Measurements from ENCODE around the gene UBL5. TPM values are rescaled to one million over a fixed set of nuclear protein-coding genes. Genes with fewer than 3 reads are reported as not detected.
A peak's percentile ranks its signal among the peaks of the same experiment; 100 is the strongest.
"Not testable (repeated sequence)": the region's sequence is repeated elsewhere in the genome, so short reads cannot be mapped to it uniquely, and the experiment has no call there.

Gene UBL5
- total RNA-seq, 1 donor from 2014 or later: 269 TPM

GRCh38 chr19:9838324-9838723 lies 10.6 kb downstream of the UBL5 start:
- Histone ChIP-seq H3K27me3 (no peaks in the 10 kb centered on the region), H3K4me1 (peaks cover 29% of the 10 kb centered on the region), H3K4me3 (no peak overlapping the region), H3K27ac (no peak overlapping the region), H3K9me3 (no peaks in the 10 kb centered on the region), H3K36me3 (peaks cover 0 to 45% of the 10 kb centered on the region in 2 donors)
- intact Hi-C loops (cut with DNase I): no loop called here
- TF ChIP-seq POLR2AphosphoS5 (IDR thresholded peaks at IDR 0.05; ENCODE audit: insufficient read depth in 1 of 2, low read depth in 1 of 2) (no peak), CTCF (IDR thresholded peaks at IDR 0.05) (no peak), POLR2A (IDR thresholded peaks at IDR 0.05) (no peak)
- no peak for DNase-seq (ENCODE audit: extremely low spot score in 2 of 2)

- Histone ChIP-seq H3K9me3 (no peaks in the 10 kb centered on the region), H3K4me1 (peaks cover 25% of the 10 kb centered on the region), H3K36me3 (peaks cover 0 to 56% of the 10 kb centered on the region in 2 donors), H3K27ac (no peak overlapping the region), H3K4me3 (no peak overlapping the region), H3K27me3 (no peaks in the 10 kb centered on the region)
- TF ChIP-seq CTCF (IDR thresholded peaks at IDR 0.05) (no peak), POLR2A (IDR thresholded peaks at IDR 0.05) (no peak), POLR2AphosphoS5 (IDR thresholded peaks at IDR 0.05; ENCODE audit: insufficient read depth in 1 of 2, low read depth in 1 of 2) (no peak)
- DNase-seq (ENCODE audit: extremely low spot score in 2 of 2): no peak
- intact Hi-C loops (cut with DNase I): no loop called here
Observed at GRCh38 chr19:9839415-9839814, 11.7 kb downstream of the UBL5 start.

- TF ChIP-seq POLR2A (IDR thresholded peaks at IDR 0.05) (no peak), POLR2AphosphoS5 (IDR thresholded peaks at IDR 0.05; ENCODE audit: insufficient read depth in 1 of 2, low read depth in 1 of 2) (no peak), CTCF (IDR thresholded peaks at IDR 0.05) (no peak)
- Histone ChIP-seq H3K36me3 (peaks cover 0 to 61% of the 10 kb centered on the region in 2 donors), H3K27me3 (no peaks in the 10 kb centered on the region), H3K27ac (no peak overlapping the region), H3K4me1 (peaks cover 19% of the 10 kb centered on the region), H3K9me3 (no peaks in the 10 kb centered on the region), H3K4me3 (no peak overlapping the region)
- no peak for DNase-seq (ENCODE audit: extremely low spot score in 2 of 2)
- intact Hi-C loops (cut with DNase I): no loop called here
Observed at GRCh38 chr19:9842834-9843625, 15.3 kb downstream of the UBL5 start.

GRCh38 chr19:9843626-9844273 lies 16.0 kb downstream of the UBL5 start:
- H3K4me3 ChIP-seq; H3K27ac ChIP-seq; intact Hi-C loops (cut with DNase I); H3K9me3 ChIP-seq; DNase-seq (ENCODE audit: extremely low spot score in 2 of 2); H3K27me3 ChIP-seq: not testable (repeated sequence)
- Histone ChIP-seq H3K36me3 (peaks cover 0 to 62% of the 10 kb centered on the region in 2 donors), H3K4me1 (peaks cover 19% of the 10 kb centered on the region)

GRCh38 chr19:9847087-9847671 lies 19.5 kb downstream of the UBL5 start:
- TF ChIP-seq POLR2AphosphoS5 (IDR thresholded peaks at IDR 0.05; ENCODE audit: insufficient read depth in 1 of 2, low read depth in 1 of 2) (peak; percentile 30 to 42), CTCF (IDR thresholded peaks at IDR 0.05) (peak; percentile 22 to 50 (median 34)), POLR2A (IDR thresholded peaks at IDR 0.05) (no peak)
- Histone ChIP-seq H3K27me3 (no peaks in the 10 kb centered on the region), H3K9me3 (no peaks in the 10 kb centered on the region), H3K4me1 (peaks cover 19% of the 10 kb centered on the region), H3K4me3 (no peak overlapping the region), H3K27ac (peak overlapping the region; percentile 69), H3K36me3 (peaks cover 0 to 37% of the 10 kb centered on the region in 2 donors)
- intact Hi-C loops (cut with DNase I): no loop called here
- DNase-seq (ENCODE audit: extremely low spot score in 2 of 2): no peak
